ENCODE measurements around the gene DNAAF8. TPM values are rescaled to one million over a fixed set of nuclear protein-coding genes. Genes with fewer than 3 reads are reported as not detected.

DNAAF8 gene
- total RNA-seq, 4 donors from 2014 or later, result not detected

- Histone ChIP-seq H3K4me1 (no peaks in the 10 kb centered on the region), H3K27me3 (no peaks in the 10 kb centered on the region), H3K9me3 (no peaks in the 10 kb centered on the region), H3K27ac (no peak overlapping the region), H3K36me3 (peaks cover 0 to 58% (median 0%) of the 10 kb centered on the region in 3 donors), H3K4me3 (no peak overlapping the region)
- DNase-seq, result no peak
- TF ChIP-seq POLR2A (IDR thresholded peaks at IDR 0.05), result no peak
- no peak for TF ChIP-seq CTCF (IDR thresholded peaks at IDR 0.05)
These were observed 9.6 kb upstream of the DNAAF8 start for GRCh38 chr16:4724661-4725270.

GRCh38 chr16:4726616-4727015 is 7.7 kb upstream of the DNAAF8 start:
- Histone ChIP-seq H3K4me3 (no peak overlapping the region), H3K27ac (no peak overlapping the region), H3K27me3 (no peaks in the 10 kb centered on the region), H3K9me3 (no peaks in the 10 kb centered on the region), H3K4me1 (no peaks in the 10 kb centered on the region), H3K36me3 (peaks cover 0 to 64% (median 0%) of the 10 kb centered on the region in 3 donors)
- DNase-seq, result no peak
- TF ChIP-seq POLR2A (IDR thresholded peaks at IDR 0.05), result no peak
- no peak for TF ChIP-seq CTCF (IDR thresholded peaks at IDR 0.05)

- Histone ChIP-seq H3K4me1 (peaks cover 0 to 8% (median 0%) of the 10 kb centered on the region in 4 donors), H3K9me3 (no peaks in the 10 kb centered on the region), H3K27me3 (no peaks in the 10 kb centered on the region), H3K36me3 (peaks cover 0 to 55% (median 0%) of the 10 kb centered on the region in 3 donors), H3K27ac (no peak overlapping the region), H3K4me3 (no peak overlapping the region)
- TF ChIP-seq POLR2A (IDR thresholded peaks at IDR 0.05), result no peak
- TF ChIP-seq CTCF (IDR thresholded peaks at IDR 0.05), result no peak
- no peak for DNase-seq
These were observed 5.7 kb upstream of the DNAAF8 start for GRCh38 chr16:4728676-4729075.

GRCh38 chr16:4729876-4730275 is 4.5 kb upstream of the DNAAF8 start:
- peaks cover 0 to 45% (median 0%) of the 10 kb centered on the region in 3 donors for H3K36me3 ChIP-seq
- H3K4me1 ChIP-seq, result peaks cover 0 to 9% (median 0%) of the 10 kb centered on the region in 4 donors
- TF ChIP-seq CTCF (IDR thresholded peaks at IDR 0.05) (no peak), POLR2A (IDR thresholded peaks at IDR 0.05) (no peak)

GRCh38 chr16:4733211-4733742 is 1.1 kb upstream of the DNAAF8 start:
- Histone ChIP-seq H3K36me3 (peaks cover 0 to 21% (median 0%) of the 10 kb centered on the region in 3 donors), H3K4me1 (peaks cover 0 to 15% (median 0%) of the 10 kb centered on the region in 4 donors), H3K27ac (peak overlapping the region in 3 of 4 donors; percentile 59 to 80 (median 80)), H3K4me3 (peak overlapping the region; percentile 87 to 94 (median 90)), H3K27me3 (no peaks in the 10 kb centered on the region), H3K9me3 (no peaks in the 10 kb centered on the region)
- TF ChIP-seq CTCF (IDR thresholded peaks at IDR 0.05) (no peak), POLR2A (IDR thresholded peaks at IDR 0.05) (no peak)
- no peak for DNase-seq

More at GRCh38 chr16:4729876-4730275, 4.5 kb upstream of the DNAAF8 start:
- Histone ChIP-seq H3K4me3 (no peak overlapping the region), H3K27ac (no peak overlapping the region), H3K9me3 (no peaks in the 10 kb centered on the region), H3K27me3 (no peaks in the 10 kb centered on the region)
- no peak for DNase-seq
